Ishikawa (cell line): Measurements from ENCODE around the gene DPH7.

Experiments
- CEBPB ChIP-seq: IDR thresholded peaks from 2 replicates; pipeline ENCODE4 v1.6.1; 2012
- CREB1 ChIP-seq: IDR thresholded peaks from 2 replicates; pipeline ENCODE4 v1.6.1; 2012; ENCODE audit warnings: low read depth
- EGR1 ChIP-seq: IDR thresholded peaks from 2 replicates; pipeline ENCODE4 v1.6.1; 2012
- EP300 ChIP-seq: IDR thresholded peaks from 2 replicates; pipeline ENCODE4 v1.6.1; 2012; ENCODE audit warnings: borderline replicate concordance
- FOXM1 ChIP-seq: IDR thresholded peaks from 2 replicates; pipeline ENCODE4 v1.6.1; 2012; ENCODE audit warnings: low read depth, borderline replicate concordance
- NFIC ChIP-seq: IDR thresholded peaks from 2 replicates; pipeline ENCODE4 v1.6.1; 2012
- RAD21 ChIP-seq: IDR thresholded peaks from 2 replicates; pipeline ENCODE4 v1.6.1; 2012; ENCODE audit warnings: low read depth
- TAF1 ChIP-seq: IDR thresholded peaks from 2 replicates; pipeline ENCODE4 v1.6.1; 2012; ENCODE audit warnings: low read depth, mild to moderate bottlenecking
- TCF12 ChIP-seq: IDR thresholded peaks from 2 replicates; pipeline ENCODE4 v1.6.1; 2012; ENCODE audit warnings: low read depth
- TEAD4 ChIP-seq: IDR thresholded peaks from 2 replicates; pipeline ENCODE4 v1.6.1; 2012
- USF1 ChIP-seq: IDR thresholded peaks from 2 replicates; pipeline ENCODE4 v1.6.1; 2012
- YY1 ChIP-seq: IDR thresholded peaks from 2 replicates; pipeline ENCODE4 v1.6.1; 2012; ENCODE audit warnings: low read depth
- ZBTB7A ChIP-seq: IDR thresholded peaks from 2 replicates; pipeline ENCODE4 v1.6.1; 2012; ENCODE audit warnings: low read depth
- TF ChIP-seq, protein P1 (sequence below): IDR thresholded peaks from 2 replicates; pipeline ENCODE4 v1.6.1; 2012; ENCODE audit warnings: low read depth, mild to moderate bottlenecking
- TF ChIP-seq, protein P2 (sequence below): IDR thresholded peaks from 2 replicates; pipeline ENCODE4 v1.6.1; 2012

DPH7 gene

GRCh38 chr9:137592767-137593166, 14.0 kb upstream of the DPH7 start:
- no peak for TF ChIP-seq ZBTB7A
- TF ChIP-seq, protein P1, sequence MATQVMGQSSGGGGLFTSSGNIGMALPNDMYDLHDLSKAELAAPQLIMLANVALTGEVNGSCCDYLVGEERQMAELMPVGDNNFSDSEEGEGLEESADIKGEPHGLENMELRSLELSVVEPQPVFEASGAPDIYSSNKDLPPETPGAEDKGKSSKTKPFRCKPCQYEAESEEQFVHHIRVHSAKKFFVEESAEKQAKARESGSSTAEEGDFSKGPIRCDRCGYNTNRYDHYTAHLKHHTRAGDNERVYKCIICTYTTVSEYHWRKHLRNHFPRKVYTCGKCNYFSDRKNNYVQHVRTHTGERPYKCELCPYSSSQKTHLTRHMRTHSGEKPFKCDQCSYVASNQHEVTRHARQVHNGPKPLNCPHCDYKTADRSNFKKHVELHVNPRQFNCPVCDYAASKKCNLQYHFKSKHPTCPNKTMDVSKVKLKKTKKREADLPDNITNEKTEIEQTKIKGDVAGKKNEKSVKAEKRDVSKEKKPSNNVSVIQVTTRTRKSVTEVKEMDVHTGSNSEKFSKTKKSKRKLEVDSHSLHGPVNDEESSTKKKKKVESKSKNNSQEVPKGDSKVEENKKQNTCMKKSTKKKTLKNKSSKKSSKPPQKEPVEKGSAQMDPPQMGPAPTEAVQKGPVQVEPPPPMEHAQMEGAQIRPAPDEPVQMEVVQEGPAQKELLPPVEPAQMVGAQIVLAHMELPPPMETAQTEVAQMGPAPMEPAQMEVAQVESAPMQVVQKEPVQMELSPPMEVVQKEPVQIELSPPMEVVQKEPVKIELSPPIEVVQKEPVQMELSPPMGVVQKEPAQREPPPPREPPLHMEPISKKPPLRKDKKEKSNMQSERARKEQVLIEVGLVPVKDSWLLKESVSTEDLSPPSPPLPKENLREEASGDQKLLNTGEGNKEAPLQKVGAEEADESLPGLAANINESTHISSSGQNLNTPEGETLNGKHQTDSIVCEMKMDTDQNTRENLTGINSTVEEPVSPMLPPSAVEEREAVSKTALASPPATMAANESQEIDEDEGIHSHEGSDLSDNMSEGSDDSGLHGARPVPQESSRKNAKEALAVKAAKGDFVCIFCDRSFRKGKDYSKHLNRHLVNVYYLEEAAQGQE, result no peak
- TF ChIP-seq CEBPB, result no peak
- no peak for TF ChIP-seq FOXM1
- no peak for TF ChIP-seq CREB1
- no peak for TF ChIP-seq TAF1
- no peak for TF ChIP-seq TCF12

DNA sequence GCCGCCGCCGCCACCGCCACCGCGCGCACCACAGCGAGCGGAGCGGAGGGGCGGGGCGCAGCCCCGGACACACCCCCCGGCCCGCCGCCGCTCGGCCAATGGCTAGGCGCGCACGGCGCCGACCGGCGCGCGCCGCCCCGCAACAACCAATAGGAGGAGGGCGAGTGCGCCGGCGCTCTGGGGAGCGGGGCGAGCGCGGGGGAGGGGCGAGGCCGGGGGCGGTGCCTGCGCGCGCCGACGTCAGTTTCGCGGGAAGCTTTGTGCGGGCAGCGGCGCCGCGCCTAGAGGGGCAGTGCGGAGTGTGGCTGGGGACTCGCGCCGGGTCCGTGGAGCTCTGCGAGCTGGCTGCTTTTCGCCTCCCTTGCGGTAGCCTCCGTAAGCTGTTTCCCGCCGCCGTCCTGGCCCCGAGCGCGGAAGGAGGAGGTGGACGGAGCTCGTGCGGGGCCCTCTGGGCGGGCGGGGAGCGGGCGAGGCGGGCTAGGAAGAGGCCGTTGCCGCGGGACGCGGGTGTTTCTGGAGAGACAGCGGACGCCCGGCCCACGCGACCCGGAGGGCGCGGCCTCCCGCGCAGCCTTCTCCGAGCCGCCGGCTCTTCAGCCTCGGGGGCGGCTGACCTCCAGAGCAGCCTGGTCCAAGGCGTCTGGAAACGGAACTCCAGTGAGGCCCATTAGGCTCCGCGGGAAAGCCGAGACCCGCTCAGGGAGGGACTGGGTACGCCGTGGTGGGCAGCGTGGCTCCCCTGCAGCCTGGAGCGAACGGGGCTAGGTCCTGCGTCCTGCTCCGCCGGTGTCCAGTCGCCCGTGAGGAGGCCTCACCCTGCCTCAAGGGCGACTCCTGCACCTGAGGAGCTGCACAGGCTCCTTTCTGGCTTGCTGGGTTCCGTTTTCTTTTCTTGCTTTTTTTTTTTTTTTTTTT, 12.0 kb upstream of the DPH7 start, which contains the start of gene ZMYND19:
Gene ZMYND19 (minus strand): TSS at position 44 of the 915 bp plus-strand sequence. CDS start 249 bp downstream, outside the sequence.
- no peak for TF ChIP-seq FOXM1
- no peak for TF ChIP-seq RAD21
- no peak for TF ChIP-seq NFIC
- TF ChIP-seq, protein P2, sequence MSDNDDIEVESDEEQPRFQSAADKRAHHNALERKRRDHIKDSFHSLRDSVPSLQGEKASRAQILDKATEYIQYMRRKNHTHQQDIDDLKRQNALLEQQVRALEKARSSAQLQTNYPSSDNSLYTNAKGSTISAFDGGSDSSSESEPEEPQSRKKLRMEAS, result no peak; the same call in 1 of the 2 replicates
- TF ChIP-seq ZBTB7A, result peak; percentile 55; the same call in 1 of the 2 replicates
- no peak for TF ChIP-seq USF1
- TF ChIP-seq CREB1, result peak; percentile 63; the same call in 1 of the 2 replicates
- TF ChIP-seq CEBPB, result no peak
- TF ChIP-seq TEAD4, result no peak
- no peak for TF ChIP-seq YY1
- no peak for TF ChIP-seq EGR1
- TF ChIP-seq, protein P1, result no peak
- TF ChIP-seq EP300, result no peak
- TF ChIP-seq TCF12, result no peak; the same call in 1 of the 2 replicates
- peak; percentile 60; the same call in 1 of the 2 replicates for TF ChIP-seq TAF1

- TF ChIP-seq FOXM1 (no peak), EGR1 (no peak), CEBPB (no peak), RAD21 (no peak), EP300 (no peak), ZBTB7A (0 out of 2 replicates have a peak, but pooled peaks have one; percentile 3), YY1 (no peak), USF1 (no peak)
These were observed 11.4 kb upstream of the DPH7 start for GRCh38 chr9:137590123-137590468.

DNA sequence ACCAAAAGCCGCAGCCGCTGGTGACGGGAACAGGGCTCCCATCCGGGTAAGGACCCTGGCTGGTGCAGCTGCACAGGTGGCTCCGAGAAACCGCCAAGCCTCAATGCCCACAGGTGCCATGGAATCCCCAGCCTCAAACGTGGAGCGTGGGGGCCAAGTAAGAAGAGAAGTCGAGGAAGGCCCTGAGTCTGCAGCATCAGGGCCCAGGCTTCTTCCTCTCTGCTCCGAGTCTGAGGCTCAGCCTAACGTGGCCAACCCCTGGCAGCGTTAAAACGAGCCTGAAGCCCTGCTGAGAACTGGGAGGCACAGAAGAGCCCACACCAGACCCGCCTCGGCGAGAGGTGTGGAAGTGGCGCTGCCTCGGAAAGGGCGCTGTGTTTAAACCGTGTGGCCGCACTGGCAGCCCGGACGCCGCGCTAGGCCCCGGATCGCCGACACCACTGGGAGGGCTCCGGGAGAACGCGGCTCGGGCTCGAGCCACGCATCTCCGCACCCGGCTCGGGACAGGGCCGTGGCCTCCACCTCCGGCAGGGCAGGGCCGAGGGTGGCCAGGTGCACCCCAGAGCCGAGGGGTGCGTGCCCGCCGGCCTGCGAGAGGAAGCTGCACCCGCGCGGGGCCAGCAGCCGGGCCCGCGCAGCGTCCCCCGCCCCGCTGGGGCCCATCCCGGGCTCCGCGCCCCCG, 10.9 kb upstream of the DPH7 start:
- no peak for TF ChIP-seq TEAD4
- TF ChIP-seq EP300, result no peak
- TF ChIP-seq CEBPB, result no peak
- TF ChIP-seq YY1, result no peak
- TF ChIP-seq, protein P2, result no peak; the same call in 1 of the 2 replicates
- TF ChIP-seq, protein P1, result no peak
- TF ChIP-seq USF1, result no peak
- TF ChIP-seq TAF1, result no peak
- no peak for TF ChIP-seq TCF12
